22Rv1 (cell line): Measurements from ENCODE around the gene CLASP2.
"Not testable (repeated sequence)": the region's sequence is repeated elsewhere in the genome, so short reads cannot be mapped to it uniquely, and the experiment has no call there.

Source experiments
- H3K27ac ChIP-seq: fragments of 450-650 bp; 2 replicates; pipeline ENCODE4 v1.5.1; 2017
- CTCF ChIP-seq: fragments of 450-650 bp; IDR thresholded peaks from 2 replicates; pipeline ENCODE4 v1.5.1; 2017; ENCODE audit warnings: mild to moderate bottlenecking
- ZFX ChIP-seq: fragments of 450-650 bp; IDR thresholded peaks from 2 replicates; pipeline ENCODE4 v1.6.1; 2017; ENCODE audit warnings: antibody characterized with exemption, borderline replicate concordance

CLASP2 gene

GRCh38 chr3:33652736-33653135 is 65.3 kb downstream of the CLASP2 start:
- no peak for TF ChIP-seq ZFX
- no peak for TF ChIP-seq CTCF
- H3K27ac ChIP-seq: no peak overlapping the region

- H3K27ac ChIP-seq: not testable (repeated sequence)
Measured at GRCh38 chr3:33651101-33651500, 67.0 kb downstream of the CLASP2 start.

- no peak overlapping the region for H3K27ac ChIP-seq
- TF ChIP-seq ZFX (no peak), CTCF (no peak)
Measured at GRCh38 chr3:33650495-33650894, 67.6 kb downstream of the CLASP2 start.

- no peak for TF ChIP-seq ZFX
- no peak for TF ChIP-seq CTCF
- no peak overlapping the region for H3K27ac ChIP-seq
Measured at GRCh38 chr3:33648793-33649192, 69.3 kb downstream of the CLASP2 start.

- TF ChIP-seq CTCF (no peak), ZFX (no peak)
- H3K27ac ChIP-seq: no peak overlapping the region
Measured at GRCh38 chr3:33646406-33646805, 71.6 kb downstream of the CLASP2 start.

GRCh38 chr3:33645060-33645647 is 72.9 kb downstream of the CLASP2 start:
- H3K27ac ChIP-seq: peak overlapping the region; percentile 25
- TF ChIP-seq CTCF: no peak
- TF ChIP-seq ZFX: no peak

GRCh38 chr3:33644582-33644981 is 73.5 kb downstream of the CLASP2 start:
- TF ChIP-seq CTCF: no peak
- no peak for TF ChIP-seq ZFX
- no peak overlapping the region for H3K27ac ChIP-seq

GRCh38 chr3:33642806-33643205 is 75.2 kb downstream of the CLASP2 start:
- H3K27ac ChIP-seq: no peak overlapping the region
- TF ChIP-seq CTCF: no peak
- no peak for TF ChIP-seq ZFX
